ENCODE measurements around the gene EDEM2.

GRCh38 chr20:35134880-35135279 lies 12.3 kb downstream of the EDEM2 start:
- TF ChIP-seq, protein P1, sequence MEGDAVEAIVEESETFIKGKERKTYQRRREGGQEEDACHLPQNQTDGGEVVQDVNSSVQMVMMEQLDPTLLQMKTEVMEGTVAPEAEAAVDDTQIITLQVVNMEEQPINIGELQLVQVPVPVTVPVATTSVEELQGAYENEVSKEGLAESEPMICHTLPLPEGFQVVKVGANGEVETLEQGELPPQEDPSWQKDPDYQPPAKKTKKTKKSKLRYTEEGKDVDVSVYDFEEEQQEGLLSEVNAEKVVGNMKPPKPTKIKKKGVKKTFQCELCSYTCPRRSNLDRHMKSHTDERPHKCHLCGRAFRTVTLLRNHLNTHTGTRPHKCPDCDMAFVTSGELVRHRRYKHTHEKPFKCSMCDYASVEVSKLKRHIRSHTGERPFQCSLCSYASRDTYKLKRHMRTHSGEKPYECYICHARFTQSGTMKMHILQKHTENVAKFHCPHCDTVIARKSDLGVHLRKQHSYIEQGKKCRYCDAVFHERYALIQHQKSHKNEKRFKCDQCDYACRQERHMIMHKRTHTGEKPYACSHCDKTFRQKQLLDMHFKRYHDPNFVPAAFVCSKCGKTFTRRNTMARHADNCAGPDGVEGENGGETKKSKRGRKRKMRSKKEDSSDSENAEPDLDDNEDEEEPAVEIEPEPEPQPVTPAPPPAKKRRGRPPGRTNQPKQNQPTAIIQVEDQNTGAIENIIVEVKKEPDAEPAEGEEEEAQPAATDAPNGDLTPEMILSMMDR (IDR thresholded peaks at IDR 0.05) = no peak
- no peak for TF ChIP-seq POLR2AphosphoS5 (IDR thresholded peaks at IDR 0.05)
- no peak for TF ChIP-seq POLR2A (IDR thresholded peaks at IDR 0.05)

Data from prostate gland (tissue), 2 donors.